HAP-1 (cell line): ENCODE data around the gene SNAP25.

ENCODE experiments used
- DNase-seq, 2 experiments: peaks; one replicate each; pipeline ENCODE4 v3.0.0-alpha.2; 2016 to 2020; ENCODE audit warnings: low spot score in 2 of 2
- H3K27me3 ChIP-seq: fragments of 250-450 bp; sonication (Bioruptor Pico); 2 replicates; pipeline ENCODE4 v1.5.1; 2020; ENCODE audit warnings: low read depth, mild to moderate bottlenecking, moderate library complexity
- H3K36me3 ChIP-seq: fragments of 250-450 bp; sonication (Bioruptor Pico); replicated peaks from 2 replicates; pipeline ENCODE4 v1.5.1; 2020; ENCODE audit warnings: mild to moderate bottlenecking
- H3K4me1 ChIP-seq: fragments of 250-450 bp; sonication (Bioruptor Pico); 2 replicates; pipeline ENCODE4 v1.5.1; 2020; ENCODE audit warnings: mild to moderate bottlenecking
- H3K4me3 ChIP-seq: fragments of 250-450 bp; sonication (Bioruptor Pico); 2 replicates; pipeline ENCODE4 v1.5.1; 2020; ENCODE audit warnings: mild to moderate bottlenecking, moderate library complexity
- H3K9me3 ChIP-seq: fragments of 250-450 bp; sonication (Bioruptor Pico); 2 replicates; pipeline ENCODE4 v1.5.1; 2020; ENCODE audit warnings: mild to moderate bottlenecking, moderate library complexity
- in situ Hi-C: fragments of 300-500 bp; cut with MboI; formaldehyde crosslinking; loops from 3 replicates; pipeline ENCODE4 v1.14.3; 2020; ENCODE audit warnings: low sequenced_read_pairs, inconsistent platforms, mixed read lengths

SNAP25 gene

DNA sequence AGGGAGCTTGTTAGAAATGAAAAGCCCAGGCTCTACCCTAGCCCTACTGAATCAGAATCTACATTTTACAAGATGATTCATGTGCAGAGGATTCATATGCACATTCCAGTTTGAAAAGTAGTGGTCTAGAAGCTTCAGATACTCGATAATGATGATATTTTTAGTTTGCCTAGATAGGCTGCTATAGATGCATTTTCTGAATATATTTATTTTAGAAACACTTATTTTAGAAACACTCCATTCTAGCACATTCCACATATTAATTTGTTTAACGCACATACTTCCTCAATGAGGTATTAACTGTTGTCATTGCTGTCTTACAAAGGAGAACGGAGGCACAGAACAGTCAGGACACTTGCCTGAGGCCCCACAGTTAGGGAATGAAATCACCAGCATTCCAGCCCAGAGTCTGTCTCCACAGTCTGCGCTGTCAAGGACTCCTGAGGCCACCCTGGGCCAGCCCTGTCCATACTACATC lies 64.4 kb downstream of the SNAP25 start:
- H3K9me3 ChIP-seq, result no peaks in the 10 kb centered on the region

DNA sequence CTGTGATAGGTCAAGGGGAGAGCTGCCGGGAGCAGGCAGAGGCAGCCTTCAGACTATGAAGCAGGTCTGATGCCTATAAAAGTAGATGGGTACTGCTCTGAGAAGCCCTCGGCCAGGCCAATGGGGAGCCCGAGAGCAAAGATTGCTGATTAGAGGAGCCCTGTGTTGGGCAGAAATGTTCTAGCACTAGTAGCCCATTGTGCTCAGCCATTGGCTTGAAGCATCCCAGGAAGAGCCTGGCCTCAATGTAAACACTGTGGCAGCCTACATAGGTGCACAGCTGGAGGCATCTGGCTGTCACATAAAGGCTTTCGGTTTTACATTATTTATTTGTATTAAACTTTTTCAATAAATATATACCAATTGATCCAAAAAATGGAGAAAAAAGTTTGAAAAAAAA lies 67.7 kb downstream of the SNAP25 start:
- no peaks in the 10 kb centered on the region for H3K36me3 ChIP-seq
- H3K9me3 ChIP-seq, result no peaks in the 10 kb centered on the region
- DNase-seq, result no peak
- peaks cover 6% of the 10 kb centered on the region for H3K4me1 ChIP-seq
- in situ Hi-C loops, result no loop called here
- no peaks in the 10 kb centered on the region for H3K27me3 ChIP-seq
- no peak overlapping the region for H3K4me3 ChIP-seq

More for the DNA sequence above, 64.4 kb downstream of the SNAP25 start:
- no peak overlapping the region for H3K4me3 ChIP-seq
- in situ Hi-C loops, result no loop called here
- peaks cover 6% of the 10 kb centered on the region for H3K27me3 ChIP-seq
- DNase-seq, result peak in 1 of 2 experiments; percentile 6
- H3K4me1 ChIP-seq, result peaks cover 6% of the 10 kb centered on the region
- H3K36me3 ChIP-seq, result no peaks in the 10 kb centered on the region

DNA sequence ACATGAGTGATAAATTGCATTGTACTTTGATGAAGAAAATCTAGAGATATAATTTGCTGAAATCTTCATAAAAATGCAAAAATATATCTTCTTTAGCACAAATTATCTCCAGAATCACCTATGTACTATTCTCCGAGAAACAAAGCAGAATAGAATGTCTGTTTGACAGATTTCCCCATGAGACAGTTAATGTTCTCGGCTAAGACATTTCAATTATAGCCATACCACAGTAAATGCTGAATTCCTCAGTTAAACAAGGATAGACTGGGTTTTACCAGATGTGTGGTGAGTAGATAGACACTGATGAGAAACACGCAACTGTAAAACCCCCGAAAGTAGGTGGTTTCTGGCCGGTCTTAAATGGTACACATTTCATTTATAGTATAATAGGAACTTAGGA lies 69.8 kb downstream of the SNAP25 start:
- Histone ChIP-seq H3K4me1 (0 out of 2 replicates have a peak, but pooled peaks cover 5% of the 10 kb centered on the region), H3K9me3 (no peaks in the 10 kb centered on the region), H3K27me3 (no peaks in the 10 kb centered on the region), H3K36me3 (no peaks in the 10 kb centered on the region), H3K4me3 (no peak overlapping the region)
- in situ Hi-C loops, result no loop called here
- no peak for DNase-seq

DNA sequence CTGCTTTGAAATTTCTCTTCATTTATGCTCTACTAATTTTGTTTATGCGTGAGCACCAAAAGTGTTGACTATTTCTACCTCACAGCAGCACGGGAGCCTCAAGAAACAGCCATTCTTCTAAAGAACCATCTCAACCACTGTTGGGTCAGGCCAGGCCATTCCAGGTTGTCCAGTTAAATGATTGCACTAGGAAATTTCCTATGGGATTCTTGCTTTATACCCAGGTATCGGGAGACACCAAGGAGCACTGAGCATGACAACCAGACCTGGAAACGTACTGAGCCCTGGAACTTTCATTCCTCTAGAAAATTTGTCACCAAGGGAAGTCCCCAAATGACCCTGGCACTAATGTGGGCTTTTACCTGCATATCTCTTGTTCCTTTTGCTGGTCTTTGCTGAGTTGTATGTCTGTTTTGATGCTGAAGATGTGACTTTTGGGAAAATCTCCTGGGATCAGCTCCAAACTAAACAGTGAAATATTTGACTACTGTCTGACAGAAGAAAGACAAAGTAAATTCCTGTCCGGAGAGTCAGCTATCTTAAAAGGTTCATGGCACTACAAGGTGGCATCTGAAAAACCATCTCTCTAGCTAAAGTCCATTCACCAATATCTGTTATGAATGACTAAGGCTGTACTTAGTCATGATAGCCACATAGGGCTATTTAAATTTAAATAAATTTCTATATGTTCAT lies 70.5 kb downstream of the SNAP25 start:
- no peak for DNase-seq
- no peaks in the 10 kb centered on the region for H3K36me3 ChIP-seq
- in situ Hi-C loops, result no loop called here
- no peaks in the 10 kb centered on the region for H3K9me3 ChIP-seq
- no peaks in the 10 kb centered on the region for H3K27me3 ChIP-seq
- H3K4me3 ChIP-seq, result no peak overlapping the region
- 0 out of 2 replicates have a peak, but pooled peaks cover 5% of the 10 kb centered on the region for H3K4me1 ChIP-seq

DNA sequence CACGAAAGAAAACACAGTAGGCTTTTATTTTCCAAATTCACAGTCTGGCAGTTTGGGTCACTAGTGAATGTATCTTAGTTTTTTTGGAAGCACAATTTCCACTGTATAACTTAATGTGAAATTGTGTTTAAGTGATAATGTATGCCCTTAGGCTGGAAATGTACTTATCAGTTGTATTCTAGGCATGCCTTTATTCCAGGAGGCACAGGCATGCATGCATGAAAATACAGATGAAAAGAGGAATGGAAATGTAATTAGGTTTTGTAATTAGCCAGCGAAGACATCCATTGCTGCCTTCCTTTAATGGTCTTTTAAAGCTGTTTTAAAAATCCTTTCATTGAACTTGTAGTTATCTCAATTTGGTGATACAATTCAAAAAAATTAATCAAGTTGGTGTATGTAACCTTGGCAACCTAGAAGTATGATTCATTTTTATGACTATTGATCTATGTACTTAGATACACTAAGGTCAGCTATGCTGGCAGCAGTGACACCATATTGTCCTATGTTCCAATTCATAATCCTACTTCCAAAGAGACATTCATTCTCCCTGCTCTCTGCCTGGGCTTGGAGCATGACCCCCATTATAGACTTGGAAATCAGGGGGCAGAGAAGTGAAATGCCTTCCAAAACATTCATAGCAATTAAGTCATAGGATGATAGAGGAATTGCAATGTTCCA lies 73.1 kb downstream of the SNAP25 start:
- Histone ChIP-seq H3K9me3 (no peaks in the 10 kb centered on the region), H3K4me1 (0 out of 2 replicates have a peak, but pooled peaks cover 5% of the 10 kb centered on the region), H3K4me3 (no peak overlapping the region), H3K27me3 (no peaks in the 10 kb centered on the region), H3K36me3 (no peaks in the 10 kb centered on the region)
- DNase-seq, result peak in 1 of 2 experiments; percentile 52
- in situ Hi-C loops, result no loop called here

DNA sequence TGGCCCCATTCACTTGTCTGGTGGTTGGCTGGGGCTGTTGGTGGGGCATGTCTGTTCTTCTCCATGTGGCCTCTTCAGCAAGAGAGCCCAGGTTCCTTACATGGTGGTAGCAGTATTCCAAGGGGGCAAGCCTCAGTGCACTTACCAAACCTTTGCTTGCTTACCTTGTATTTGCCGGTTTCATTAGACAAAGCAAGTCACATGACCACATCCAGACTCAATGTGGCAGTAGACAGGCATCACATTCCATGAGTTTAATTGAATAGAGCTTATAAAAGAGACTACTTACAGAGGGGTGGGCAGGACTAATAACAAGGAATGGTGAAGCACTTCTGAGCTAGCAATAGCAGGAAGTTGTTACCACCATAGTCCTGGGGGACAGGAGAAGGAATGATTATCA lies 78.6 kb downstream of the SNAP25 start:
- no peak for DNase-seq
- H3K9me3 ChIP-seq, result no peaks in the 10 kb centered on the region; the same call in 1 of the 2 replicates
- no peaks in the 10 kb centered on the region for H3K36me3 ChIP-seq
- in situ Hi-C loops, result no loop called here
- no peak overlapping the region for H3K4me3 ChIP-seq
- 0 out of 2 replicates have a peak, but pooled peaks cover 1% of the 10 kb centered on the region for H3K27me3 ChIP-seq
- H3K4me1 ChIP-seq, result peaks cover 10% of the 10 kb centered on the region

DNA sequence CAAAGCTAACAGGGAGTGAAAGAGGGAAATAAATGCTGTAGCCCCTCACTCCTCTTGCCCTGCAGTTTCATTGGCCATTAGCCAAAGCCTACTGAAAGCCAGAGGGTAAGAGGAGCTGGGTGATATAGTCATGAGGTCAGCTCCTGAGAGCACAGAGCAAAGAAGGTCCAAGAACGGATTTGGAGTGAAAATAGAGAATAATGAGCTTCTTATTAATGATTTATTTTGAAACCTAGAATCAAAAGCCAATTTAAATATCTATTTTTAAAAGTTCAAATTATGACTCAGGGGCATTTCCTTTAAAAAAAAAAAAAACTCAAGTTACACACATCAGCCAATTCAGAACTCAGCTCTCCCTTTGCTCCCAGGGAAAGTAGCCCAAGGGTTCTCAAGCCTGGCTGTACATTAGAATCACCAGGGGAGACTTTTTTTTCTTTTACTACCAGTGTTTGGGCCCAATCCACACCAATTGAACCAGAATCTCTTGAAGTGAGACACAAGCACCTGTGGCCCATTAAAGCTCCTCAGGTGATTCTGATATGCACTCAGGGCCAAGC lies 79.1 kb downstream of the SNAP25 start:
- Histone ChIP-seq H3K36me3 (no peaks in the 10 kb centered on the region), H3K4me3 (no peak overlapping the region), H3K4me1 (peaks cover 9% of the 10 kb centered on the region), H3K9me3 (no peaks in the 10 kb centered on the region; the same call in 1 of the 2 replicates), H3K27me3 (0 out of 2 replicates have a peak, but pooled peaks cover 4% of the 10 kb centered on the region)
- in situ Hi-C loops, result no loop called here
- no peak for DNase-seq

DNA sequence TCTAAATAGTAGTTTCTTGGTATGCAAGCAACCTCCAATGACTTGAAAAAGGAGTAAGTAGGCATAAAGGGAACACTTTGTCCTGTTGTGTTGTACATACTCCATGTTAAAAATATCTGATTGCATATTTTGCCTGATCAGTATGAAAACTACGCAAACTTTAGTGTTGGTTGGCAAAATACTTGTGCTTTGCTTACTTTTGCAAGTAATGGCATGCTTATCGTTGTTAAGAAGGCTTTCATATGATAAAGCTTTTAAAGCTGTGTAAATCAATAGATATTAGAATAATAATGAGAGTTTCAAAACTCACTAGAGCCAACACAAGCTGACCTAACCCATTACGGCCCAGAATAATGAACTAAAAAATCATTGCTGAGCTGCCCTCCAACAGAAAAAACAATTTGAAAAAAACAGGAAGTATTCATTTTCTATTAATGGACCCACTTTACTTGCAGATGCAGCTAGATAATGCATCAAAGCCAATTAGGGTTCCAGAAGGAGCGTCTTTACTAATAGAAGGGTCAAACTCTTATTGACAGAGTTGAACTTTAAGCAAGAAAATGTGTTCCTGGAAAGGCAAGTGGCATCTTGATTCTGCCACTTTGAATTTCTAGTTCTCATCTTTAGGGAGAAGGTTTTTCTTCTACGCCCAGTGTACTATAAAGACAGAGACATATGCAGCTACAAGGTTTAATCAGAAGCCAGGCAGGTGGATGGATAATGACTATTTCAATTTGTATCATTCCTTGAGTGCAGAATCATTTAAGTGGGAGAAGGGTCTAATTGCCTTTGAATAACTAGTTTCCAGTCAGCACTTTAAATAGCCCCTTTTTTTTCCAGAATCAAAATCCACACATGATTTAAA lies 82.2 kb downstream of the SNAP25 start:
- in situ Hi-C loops, result no loop called here
- H3K4me3 ChIP-seq, result no peak overlapping the region
- H3K36me3 ChIP-seq, result no peaks in the 10 kb centered on the region
- H3K9me3 ChIP-seq, result no peaks in the 10 kb centered on the region; the same call in 1 of the 2 replicates
- peaks cover 18% of the 10 kb centered on the region for H3K27me3 ChIP-seq
- peak in 1 of 2 experiments; percentile 71 for DNase-seq
- H3K4me1 ChIP-seq, result peaks cover 9% of the 10 kb centered on the region

DNA sequence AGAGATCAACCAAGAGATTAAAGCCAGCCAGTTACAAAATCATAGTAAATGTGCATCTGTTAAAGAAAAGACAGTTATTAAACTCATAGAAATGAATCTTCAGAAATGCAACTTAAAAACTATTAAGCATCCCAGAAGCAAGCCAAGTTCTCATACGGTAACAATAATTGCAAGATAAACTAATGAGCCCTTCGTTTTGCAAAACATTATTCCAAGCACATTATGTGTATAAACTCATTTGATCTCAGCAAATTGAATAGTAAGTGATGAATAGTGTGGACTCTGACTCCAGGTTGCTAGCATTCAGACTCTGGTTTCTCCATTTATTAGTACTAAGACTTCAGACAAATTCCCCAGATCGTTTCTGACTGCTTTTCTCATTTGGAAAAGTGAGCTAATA lies 85.2 kb downstream of the SNAP25 start:
- Histone ChIP-seq H3K9me3 (no peaks in the 10 kb centered on the region), H3K27me3 (peaks cover 20% of the 10 kb centered on the region), H3K36me3 (no peaks in the 10 kb centered on the region), H3K4me1 (peaks cover 9% of the 10 kb centered on the region), H3K4me3 (no peak overlapping the region)
- no peak for DNase-seq
- in situ Hi-C loops, result no loop called here

DNA sequence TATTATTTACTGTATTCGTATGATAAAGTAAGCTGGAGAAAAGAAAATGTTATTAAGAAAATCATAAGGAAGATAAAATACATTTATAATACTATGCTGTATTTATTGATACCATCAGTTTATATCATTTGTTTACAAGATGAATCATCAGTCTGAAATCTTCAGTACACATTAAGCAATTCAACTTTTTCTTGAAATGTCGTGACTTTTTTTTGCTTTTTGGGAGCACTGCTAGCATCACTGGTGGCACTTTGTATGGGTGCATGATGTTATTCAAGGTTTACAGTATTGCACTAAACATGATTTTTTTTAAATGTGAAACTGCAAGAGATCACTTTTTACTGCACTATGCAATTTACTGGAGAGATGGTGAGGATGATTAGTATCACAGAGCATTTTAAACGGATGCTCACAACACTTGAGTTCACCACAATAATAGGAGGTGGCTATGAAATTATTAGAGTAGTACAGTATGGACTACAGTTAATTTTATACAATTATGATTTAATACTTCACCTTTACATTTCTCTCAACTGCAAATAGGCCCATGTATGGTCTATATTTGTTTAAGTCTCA lies 85.9 kb downstream of the SNAP25 start:
- in situ Hi-C loops, result no loop called here
- H3K36me3 ChIP-seq, result no peaks in the 10 kb centered on the region
- no peak overlapping the region for H3K4me3 ChIP-seq
- peaks cover 9% of the 10 kb centered on the region for H3K4me1 ChIP-seq
- H3K27me3 ChIP-seq, result peaks cover 27% of the 10 kb centered on the region
- H3K9me3 ChIP-seq, result no peaks in the 10 kb centered on the region
- DNase-seq, result no peak

DNA sequence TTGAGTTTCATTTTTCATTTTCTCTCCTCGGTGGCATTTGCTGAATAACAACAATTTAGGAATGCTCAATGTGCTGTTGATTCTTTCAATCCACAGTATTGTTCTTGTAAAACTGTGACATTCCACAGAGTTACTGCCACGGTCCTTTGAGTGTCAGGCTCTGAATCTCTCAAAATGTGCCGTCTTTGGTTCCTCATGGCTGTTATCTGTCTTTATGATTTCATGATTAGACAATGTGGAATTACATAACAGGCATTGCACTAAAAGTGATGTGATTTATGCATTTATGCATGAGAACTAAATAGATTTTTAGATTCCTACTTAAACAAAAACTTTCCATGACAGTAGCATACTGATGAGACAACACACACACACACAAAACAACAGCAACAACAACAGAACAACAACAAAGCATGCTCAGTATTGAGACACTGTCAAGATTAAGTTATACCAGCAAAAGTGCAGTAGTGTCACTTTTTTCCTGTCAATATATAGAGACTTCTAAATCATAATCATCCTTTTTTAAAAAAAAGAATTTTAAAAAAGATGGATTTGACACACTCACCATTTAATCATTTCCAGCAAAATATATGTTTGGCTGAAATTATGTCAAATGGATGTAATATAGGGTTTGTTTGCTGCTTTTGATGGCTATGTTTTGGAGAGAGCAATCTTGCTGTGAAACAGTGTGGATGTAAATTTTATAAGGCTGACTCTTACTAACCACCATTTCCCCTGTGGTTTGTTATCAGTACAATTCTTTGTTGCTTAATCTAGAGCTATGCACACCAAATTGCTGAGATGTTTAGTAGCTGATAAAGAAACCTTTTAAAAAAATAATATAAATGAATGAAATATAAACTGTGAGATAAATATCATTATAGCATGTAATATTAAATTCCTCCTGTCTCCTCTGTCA lies 88.1 kb downstream of the SNAP25 start:
- H3K9me3 ChIP-seq, result no peaks in the 10 kb centered on the region
- DNase-seq, result no peak
- in situ Hi-C loops, result no loop called here
- no peaks in the 10 kb centered on the region for H3K36me3 ChIP-seq
- peaks cover 44% of the 10 kb centered on the region for H3K27me3 ChIP-seq
- H3K4me1 ChIP-seq, result no peaks in the 10 kb centered on the region
- H3K4me3 ChIP-seq, result no peak overlapping the region

DNA sequence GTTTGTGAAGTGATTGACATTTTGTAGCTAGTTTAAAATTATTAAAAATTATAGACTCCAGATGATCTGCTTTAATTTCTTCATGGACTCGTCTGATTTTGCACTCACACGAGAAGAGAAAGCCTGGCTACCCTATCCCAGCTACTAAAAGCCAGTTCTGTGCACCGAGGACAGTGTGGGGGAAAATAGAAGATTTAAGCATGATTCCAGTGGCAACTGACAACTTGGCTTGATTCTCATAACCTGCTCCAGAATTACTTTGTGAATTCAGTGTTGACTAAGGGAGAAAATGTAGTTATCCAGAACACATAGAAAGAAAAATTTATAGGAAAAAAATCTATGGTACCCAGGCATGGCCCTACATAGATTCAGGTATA lies 88.7 kb downstream of the SNAP25 start:
- no peak overlapping the region for H3K4me3 ChIP-seq
- H3K9me3 ChIP-seq, result no peaks in the 10 kb centered on the region
- no peak for DNase-seq
- no peaks in the 10 kb centered on the region for H3K4me1 ChIP-seq
- in situ Hi-C loops, result no loop called here
- no peaks in the 10 kb centered on the region for H3K36me3 ChIP-seq
- H3K27me3 ChIP-seq, result peaks cover 43% of the 10 kb centered on the region
